H9 (cell line): ENCODE measurements around the gene CNDP2. TPM values are rescaled to one million over a fixed set of nuclear protein-coding genes. Genes with fewer than 3 reads are reported as not detected.
A peak's percentile ranks its signal among the peaks of the same experiment; 100 is the strongest.

ENCODE experiments used
- DNase-seq: peaks from one replicate; pipeline ENCODE4 v3.0.0-alpha.2; 2017
- H2AFZ ChIP-seq: one replicate; pipeline ENCODE4 v1.6.1; 2013; ENCODE audit warnings: mild to moderate bottlenecking, low read length, control low read depth, moderate library complexity
- H2AK5ac ChIP-seq: 2 replicates; pipeline ENCODE4 v1.6.1; 2013; ENCODE audit warnings: low read length, control low read depth, mixed read lengths; ENCODE audit not compliant: insufficient read length
- H2BK120ac ChIP-seq: one replicate; pipeline ENCODE4 v1.6.1; 2013; ENCODE audit warnings: low read depth, mild to moderate bottlenecking, low read length, control low read depth, inconsistent platforms; ENCODE audit not compliant: poor library complexity, severe bottlenecking
- H2BK12ac ChIP-seq: 2 replicates; pipeline ENCODE4 v1.6.1; 2013; ENCODE audit warnings: low read length, control low read depth, mixed read lengths, low read depth; ENCODE audit not compliant: insufficient read length
- H2BK15ac ChIP-seq: 2 replicates; pipeline ENCODE4 v1.6.1; 2013; ENCODE audit warnings: low read depth, low read length, control low read depth
- H2BK20ac ChIP-seq: one replicate; pipeline ENCODE4 v1.6.1; 2013; ENCODE audit warnings: low read depth, mild to moderate bottlenecking, low read length, control low read depth, inconsistent platforms; ENCODE audit not compliant: poor library complexity, severe bottlenecking
- H2BK5ac ChIP-seq: 2 replicates; pipeline ENCODE4 v1.6.1; 2013; ENCODE audit warnings: low read length, control low read depth, mixed read lengths; ENCODE audit not compliant: insufficient read length
- H3K14ac ChIP-seq: 2 replicates; pipeline ENCODE4 v1.6.1; 2013; ENCODE audit warnings: low read length, control low read depth; ENCODE audit not compliant: insufficient read depth
- H3K18ac ChIP-seq: 2 replicates; pipeline ENCODE4 v1.6.1; 2013; ENCODE audit warnings: low read depth, mild to moderate bottlenecking, mixed read lengths, low read length, control low read depth; ENCODE audit not compliant: insufficient read length
- H3K23ac ChIP-seq: 2 replicates; pipeline ENCODE4 v1.6.1; 2013; ENCODE audit warnings: low read length, control low read depth, mixed read lengths, low read depth; ENCODE audit not compliant: insufficient read length
- H3K23me2 ChIP-seq: 2 replicates; pipeline ENCODE4 v1.6.1; 2013; ENCODE audit warnings: low read depth, mild to moderate bottlenecking, mixed read lengths, low read length, control low read depth; ENCODE audit not compliant: insufficient read length, poor library complexity, severe bottlenecking
- H3K27ac ChIP-seq: 2 replicates; pipeline ENCODE4 v1.5.1; 2013; ENCODE audit warnings: low read length, control low read depth, mixed read lengths, low read depth; ENCODE audit not compliant: insufficient read length
- H3K27me3 ChIP-seq: 2 replicates; pipeline ENCODE4 v1.6.1; 2013; ENCODE audit warnings: low read length, control low read depth, inconsistent platforms; ENCODE audit not compliant: insufficient read depth
- H3K4ac ChIP-seq: 2 replicates; pipeline ENCODE4 v1.6.1; 2013; ENCODE audit warnings: low read depth, mild to moderate bottlenecking, control low read depth, inconsistent platforms, low read length, moderate library complexity
- H3K4me1 ChIP-seq: 2 replicates; pipeline ENCODE4 v1.6.1; 2013; ENCODE audit warnings: low read length, control low read depth, inconsistent platforms; ENCODE audit not compliant: insufficient read depth
- H3K4me2 ChIP-seq: 2 replicates; pipeline ENCODE4 v1.6.1; 2013; ENCODE audit warnings: low read length, control low read depth, mixed read lengths; ENCODE audit not compliant: insufficient read length, insufficient read depth
- H3K56ac ChIP-seq: 2 replicates; pipeline ENCODE4 v1.6.1; 2013; ENCODE audit warnings: low read depth, mild to moderate bottlenecking, mixed read lengths, low read length, control low read depth; ENCODE audit not compliant: insufficient read length
- H3K79me1 ChIP-seq: 2 replicates; pipeline ENCODE4 v1.6.1; 2013; ENCODE audit warnings: low read depth, mild to moderate bottlenecking, moderate library complexity, low read length, control low read depth, inconsistent platforms; ENCODE audit not compliant: insufficient read depth, poor library complexity, severe bottlenecking
- H3K79me2 ChIP-seq: 2 replicates; pipeline ENCODE4 v1.6.1; 2013; ENCODE audit warnings: low read length, control low read depth, inconsistent platforms; ENCODE audit not compliant: insufficient read depth
- H3K9ac ChIP-seq: 2 replicates; pipeline ENCODE4 v1.6.1; 2013; ENCODE audit warnings: low read length, control low read depth, mixed read lengths; ENCODE audit not compliant: insufficient read length; ENCODE audit errors: extremely low read depth
- H3K9me3 ChIP-seq: one replicate; pipeline ENCODE4 v1.6.1; 2013; ENCODE audit warnings: low read depth, low read length, inconsistent platforms; ENCODE audit not compliant: control insufficient read depth
- H3T11ph ChIP-seq: one replicate; pipeline ENCODE4 v1.6.1; 2013; ENCODE audit warnings: mild to moderate bottlenecking, low read length, control low read depth, inconsistent platforms
- H4K20me1 ChIP-seq: one replicate; pipeline ENCODE4 v1.6.1; 2013; ENCODE audit not compliant: control insufficient read depth, insufficient read length, insufficient read depth
- H4K5ac ChIP-seq: 2 replicates; pipeline ENCODE4 v1.6.1; 2013; ENCODE audit warnings: low read depth, mild to moderate bottlenecking, mixed read lengths, low read length, control low read depth; ENCODE audit not compliant: insufficient read length
- H4K8ac ChIP-seq: replicated peaks from 2 replicates; pipeline ENCODE4 v1.6.1; 2013; ENCODE audit warnings: low read length, control low read depth, mixed read lengths, low read depth; ENCODE audit not compliant: insufficient read length
- H4K91ac ChIP-seq: 2 replicates; pipeline ENCODE4 v1.6.1; 2013; ENCODE audit warnings: low read depth, mild to moderate bottlenecking, moderate library complexity, mixed read lengths, low read length, control low read depth; ENCODE audit not compliant: insufficient read length
- H3K27ac Mint-ChIP-seq, 3 experiments: 2 replicates in 2 of 3; 3 replicates in 1 of 3; pipeline ENCODE4 v1.8.0; 2020 to 2021; ENCODE audit warnings: mixed read lengths in 3 of 3, mild to moderate bottlenecking in 1 of 3, moderate library complexity in 1 of 3
- H3K27me3 Mint-ChIP-seq: 2 replicates; pipeline ENCODE4 v1.8.0; 2021; ENCODE audit warnings: low read depth, mild to moderate bottlenecking, moderate library complexity, mixed read lengths
- H3K36me3 Mint-ChIP-seq, 3 experiments: 2 replicates in 2 of 3; 3 replicates in 1 of 3; pipeline ENCODE4 v1.8.0; 2020 to 2021; ENCODE audit warnings: low read depth in 3 of 3, mixed read lengths in 3 of 3; ENCODE audit not compliant: insufficient read depth in 1 of 3
- H3K4me1 Mint-ChIP-seq, 2 experiments: 2 replicates each; pipeline ENCODE4 v1.8.0; 2020; ENCODE audit warnings: mixed read lengths in 2 of 2
- H3K4me3 Mint-ChIP-seq, 2 experiments: 2 replicates in 1 of 2; 3 replicates in 1 of 2; pipeline ENCODE4 v1.8.0; 2020 to 2021; ENCODE audit warnings: mild to moderate bottlenecking in 2 of 2, mixed read lengths in 2 of 2, moderate library complexity in 1 of 2
- H3K9me3 Mint-ChIP-seq, 2 experiments: 2 replicates in 1 of 2; 3 replicates in 1 of 2; pipeline ENCODE4 v1.8.0; 2020; ENCODE audit warnings: mild to moderate bottlenecking in 2 of 2, mixed read lengths in 2 of 2, moderate library complexity in 1 of 2
- CTCF ChIP-seq: fragments of 200-600 bp; sonication (generic); conservative IDR thresholded peaks from 3 replicates; pipeline ENCODE4 v1.8.0; 2021; ENCODE audit warnings: antibody characterized with exemption, mild to moderate bottlenecking
- WGBS: extraction: QIAGEN DNeasy Blood & Tissue Kit; methylation state at CpG from one replicate; pipeline ENCODE4 v1.1.7; 2013; ENCODE audit warnings: missing lambda C conversion rate, low lambda C conversion rate, mixed read lengths; ENCODE audit not compliant: insufficient read length; ENCODE audit errors: extremely low coverage; 5-methylcytosine and 5-hydroxymethylcytosine counted together
- total RNA-seq: library from RNA; stranded (reverse); gene quantifications from 2 replicates; pipeline ENCODE4 v1.2.1, GENCODE V29; 2021

The CNDP2 gene
- total RNA-seq, 1 experiment from 2014 or later: 212 TPM

- Histone ChIP-seq H3K23ac (no peak overlapping the region), H2BK15ac (no peak overlapping the region), H3T11ph (no peak overlapping the region), H3K18ac (no peak overlapping the region), H3K23me2 (no peaks in the 10 kb centered on the region), H3K27ac (no peak overlapping the region), H4K20me1 (no peaks in the 10 kb centered on the region), H2BK20ac (no peak overlapping the region), H2BK5ac (no peak overlapping the region), H2AK5ac (no peak overlapping the region), H3K14ac (no peak overlapping the region), H2BK120ac (no peak overlapping the region), H4K5ac (no peak overlapping the region), H3K9me3 (no peaks in the 10 kb centered on the region), H4K8ac (no peak overlapping the region), H3K56ac (no peak overlapping the region), H3K79me2 (no peaks in the 10 kb centered on the region), H3K9ac (no peak overlapping the region), H2AFZ (no peak overlapping the region), H3K27me3 (no peaks in the 10 kb centered on the region), H4K91ac (no peak overlapping the region), H3K4me1 (no peaks in the 10 kb centered on the region), H3K79me1 (no peaks in the 10 kb centered on the region), H3K4me2 (no peak overlapping the region), H3K4ac (no peak overlapping the region), H2BK12ac (no peak overlapping the region)
- WGBS: no CpG with 5 or more reads among the region's 9 CpGs
- H3K36me3 Mint-ChIP-seq: peaks cover 22 to 29% (median 29%) of the 10 kb centered on the region in 3 experiments
- H3K4me1 Mint-ChIP-seq: peaks cover 0 to 5% of the 10 kb centered on the region in 2 experiments; a peak in 1 of 4 replicates
- H3K27ac Mint-ChIP-seq: no peak overlapping the region
- DNase-seq: peak; percentile 16
- H3K27me3 Mint-ChIP-seq: peaks cover 8% of the 10 kb centered on the region
- no peak overlapping the region for H3K4me3 Mint-ChIP-seq
- peaks cover 5 to 17% of the 10 kb centered on the region in 2 experiments; a peak in 4 of 5 replicates for H3K9me3 Mint-ChIP-seq
- no peak for TF ChIP-seq CTCF
These were observed 29.6 kb downstream of the CNDP2 start for GRCh38 chr18:74525741-74526140.
